Right lobe of liver (tissue), 6 donors: ENCODE data around the gene ARNT2. TPM values are rescaled to one million over a fixed set of nuclear protein-coding genes. Genes with fewer than 3 reads are reported as not detected.
A peak's percentile ranks its signal among the peaks of the same experiment; 100 is the strongest.

Experiments
- ATAC-seq, 4 donors: fragments of 200-7000 bp; cut with Tn5 transposase; one replicate each; pipeline ENCODE4 v1.9.1; 2020; ENCODE audit warnings: mild to moderate bottlenecking in 4 of 4, moderate library complexity in 4 of 4
- DNase-seq, 3 donors: peaks; one replicate each; pipeline ENCODE4 v3.0.0-alpha.2; 2020
- H3K27ac ChIP-seq, 3 donors: fragments of 200-600 bp; one replicate each; pipeline ENCODE4 v1.8.0; 2022
- H3K27me3 ChIP-seq, 2 donors: fragments of 200-600 bp; one replicate each; pipeline ENCODE4 v1.8.0; 2022
- H3K36me3 ChIP-seq, 4 donors: fragments of 200-600 bp; sonication (generic) in 1 of 4; one replicate each; pipeline versions ENCODE4 v1.5.1 to v1.8.0; 2017 to 2022; ENCODE audit warnings: control low read depth in 1 of 4
- H3K4me1 ChIP-seq, 4 donors: fragments of 200-600 bp; sonication (generic) in 1 of 4; one replicate each; pipeline versions ENCODE4 v1.5.1 to v1.8.0; 2017 to 2022; ENCODE audit warnings: control low read depth in 1 of 4
- H3K4me3 ChIP-seq, 3 donors: fragments of 200-600 bp; one replicate each; pipeline ENCODE4 v1.8.0; 2022
- H3K9me3 ChIP-seq, 4 donors: fragments of 200-600 bp; sonication (generic) in 1 of 4; one replicate each; pipeline versions ENCODE4 v1.5.1 to v1.8.0; 2017 to 2022; ENCODE audit warnings: control low read depth in 1 of 4
- POLR2A ChIP-seq: fragments of 450-650 bp; IDR thresholded peaks from one replicate; pipeline ENCODE4 v1.6.1; 2017; ENCODE audit warnings: antibody characterized with exemption, mild to moderate bottlenecking
- WGBS: methylation state at CpG from one replicate; pipeline ENCODE4 v1.1.6; 2018; ENCODE audit warnings: low coverage, low lambda C conversion rate; ENCODE audit not compliant: insufficient coverage; ENCODE audit errors: missing lambda C conversion rate; 5-methylcytosine and 5-hydroxymethylcytosine counted together
- intact Hi-C, 2 donors: fragments of 100-400 bp; cut with DNase I; formaldehyde crosslinking; loops; one replicate each; pipeline versions ENCODE4 v1.11.2 to v1.14.1; 2022
- total RNA-seq, 6 experiments: library from RNA; depleted of rRNA in 2 of 6; stranded (reverse); fragments of >200 nt in 2 of 6; fragmentation: NEBNext Ultra II Directional in 3 of 6; extraction: Animal tissue kit (Norgen Biotek cat#: 25700) in 3 of 6; gene quantifications; one replicate each; pipeline versions ENCODE4 v1.1.0 to v1.2.4, GENCODE V29; 2016 to 2023
- TF ChIP-seq, protein P1 (sequence below), 4 donors: fragments of 200-600 bp in 3 of 4; fragments of 450-650 bp in 1 of 4; IDR thresholded peaks; one replicate each; pipeline versions ENCODE4 v1.5.1 to v1.8.0; 2016 to 2022; ENCODE audit warnings: antibody characterized with exemption in 4 of 4, mild to moderate bottlenecking in 2 of 4
- donor health status: DM: no; HTN: yes; CAD: no.
- donor health status: DM: no; HTN: no; CAD: no.
- donor health status: DM: no; HTN: no; CAD: no.
- donor health status: DM: no; HTN: yes; CAD: no.
- donor health status: DM: no; HTN: yes; CAD: no.

Gene ARNT2
- total RNA-seq, 6 experiments from 2014 or later, result 0.12 to 1.3 (median 0.46) TPM

DNA sequence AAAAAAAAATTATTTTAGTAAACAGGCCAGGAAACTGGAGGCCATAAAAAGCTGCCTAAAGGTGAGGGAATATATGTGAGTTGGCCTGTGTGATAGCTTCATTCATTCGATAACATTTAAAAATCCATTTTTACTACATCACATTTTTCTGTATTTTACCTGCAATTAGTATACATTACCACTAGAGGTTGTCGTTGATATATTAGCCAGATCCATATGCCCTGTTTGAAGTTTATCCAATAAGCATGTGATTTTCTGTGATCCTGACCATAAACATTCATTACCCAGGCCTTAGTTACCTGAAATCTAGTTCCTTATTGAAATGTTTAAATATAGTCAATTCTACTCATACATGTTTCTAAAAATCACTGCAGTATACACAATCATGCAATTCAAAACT is 71.4 kb downstream of the ARNT2 start:
- Histone ChIP-seq H3K4me1 (no peaks in the 10 kb centered on the region), H3K4me3 (no peak overlapping the region), H3K27me3 (no peaks in the 10 kb centered on the region), H3K36me3 (no peaks in the 10 kb centered on the region), H3K27ac (no peak overlapping the region), H3K9me3 (no peaks in the 10 kb centered on the region)
- TF ChIP-seq, protein P1, sequence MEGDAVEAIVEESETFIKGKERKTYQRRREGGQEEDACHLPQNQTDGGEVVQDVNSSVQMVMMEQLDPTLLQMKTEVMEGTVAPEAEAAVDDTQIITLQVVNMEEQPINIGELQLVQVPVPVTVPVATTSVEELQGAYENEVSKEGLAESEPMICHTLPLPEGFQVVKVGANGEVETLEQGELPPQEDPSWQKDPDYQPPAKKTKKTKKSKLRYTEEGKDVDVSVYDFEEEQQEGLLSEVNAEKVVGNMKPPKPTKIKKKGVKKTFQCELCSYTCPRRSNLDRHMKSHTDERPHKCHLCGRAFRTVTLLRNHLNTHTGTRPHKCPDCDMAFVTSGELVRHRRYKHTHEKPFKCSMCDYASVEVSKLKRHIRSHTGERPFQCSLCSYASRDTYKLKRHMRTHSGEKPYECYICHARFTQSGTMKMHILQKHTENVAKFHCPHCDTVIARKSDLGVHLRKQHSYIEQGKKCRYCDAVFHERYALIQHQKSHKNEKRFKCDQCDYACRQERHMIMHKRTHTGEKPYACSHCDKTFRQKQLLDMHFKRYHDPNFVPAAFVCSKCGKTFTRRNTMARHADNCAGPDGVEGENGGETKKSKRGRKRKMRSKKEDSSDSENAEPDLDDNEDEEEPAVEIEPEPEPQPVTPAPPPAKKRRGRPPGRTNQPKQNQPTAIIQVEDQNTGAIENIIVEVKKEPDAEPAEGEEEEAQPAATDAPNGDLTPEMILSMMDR (IDR thresholded peaks at IDR 0.05), result peak in 1 of 4 donors; percentile 15
- TF ChIP-seq POLR2A, result no peak
- DNase-seq (no peak), ATAC-seq (no peak)
- intact Hi-C loops, result no loop called here
- 62% methylated on average over 2 of the region's 2 CpGs for WGBS

DNA sequence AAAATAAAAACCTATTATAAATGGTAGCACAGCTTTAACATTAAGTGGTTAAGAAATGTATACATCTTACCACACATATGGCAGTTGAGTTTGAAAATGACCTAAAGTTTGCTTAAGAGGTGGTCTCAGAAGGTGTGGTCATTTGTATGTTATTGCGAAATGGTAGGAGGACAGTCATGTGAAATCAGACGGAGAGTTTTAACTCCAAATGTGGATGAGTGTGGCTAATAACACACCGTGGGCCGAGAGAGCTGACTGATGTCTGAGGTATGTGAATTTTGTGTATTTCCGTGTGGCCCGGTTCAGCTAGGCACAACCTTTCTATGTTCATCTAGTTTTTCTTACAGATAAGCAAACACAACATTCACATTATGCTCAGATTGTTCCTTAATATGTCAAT is 71.9 kb downstream of the ARNT2 start:
- TF ChIP-seq, protein P1 (IDR thresholded peaks at IDR 0.05), result no peak
- no peak for TF ChIP-seq POLR2A
- intact Hi-C loops, result no loop called here
- no peaks in the 10 kb centered on the region for H3K27me3 ChIP-seq
- H3K4me3 ChIP-seq, result no peak overlapping the region
- 70% methylated on average over 4 of the region's 6 CpGs for WGBS
- DNase-seq, result no peak
- no peak overlapping the region for H3K27ac ChIP-seq
- no peaks in the 10 kb centered on the region for H3K9me3 ChIP-seq
- no peaks in the 10 kb centered on the region for H3K36me3 ChIP-seq
- no peaks in the 10 kb centered on the region for H3K4me1 ChIP-seq
- no peak for ATAC-seq

DNA sequence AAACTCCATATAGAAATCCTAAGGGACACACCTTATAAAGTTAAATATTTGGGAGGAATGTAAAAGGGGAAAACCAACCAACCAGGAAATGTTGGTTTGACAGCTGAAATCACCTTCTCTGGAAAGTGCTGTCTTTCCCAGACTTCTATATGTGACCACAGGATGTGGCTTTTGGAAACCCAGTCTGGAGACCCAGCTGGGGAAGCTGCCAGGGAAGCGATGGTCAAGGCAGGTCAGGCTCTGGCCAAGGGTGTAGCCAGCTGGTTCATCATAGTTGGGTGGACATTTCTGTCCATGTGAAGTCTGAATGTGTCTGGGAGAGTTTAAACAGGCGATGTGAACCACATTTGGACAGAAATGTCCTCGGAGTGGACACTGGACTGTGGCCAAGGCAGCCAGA is 73.9 kb downstream of the ARNT2 start:
- Histone ChIP-seq H3K36me3 (no peaks in the 10 kb centered on the region), H3K27ac (no peak overlapping the region), H3K4me1 (no peaks in the 10 kb centered on the region), H3K9me3 (no peaks in the 10 kb centered on the region), H3K27me3 (no peaks in the 10 kb centered on the region), H3K4me3 (no peak overlapping the region)
- no peak for ATAC-seq
- no peak for DNase-seq
- WGBS, result 76% methylated on average over 2 of the region's 3 CpGs
- TF ChIP-seq POLR2A, result no peak
- TF ChIP-seq, protein P1 (IDR thresholded peaks at IDR 0.05), result no peak
- intact Hi-C loops, result no loop called here

DNA sequence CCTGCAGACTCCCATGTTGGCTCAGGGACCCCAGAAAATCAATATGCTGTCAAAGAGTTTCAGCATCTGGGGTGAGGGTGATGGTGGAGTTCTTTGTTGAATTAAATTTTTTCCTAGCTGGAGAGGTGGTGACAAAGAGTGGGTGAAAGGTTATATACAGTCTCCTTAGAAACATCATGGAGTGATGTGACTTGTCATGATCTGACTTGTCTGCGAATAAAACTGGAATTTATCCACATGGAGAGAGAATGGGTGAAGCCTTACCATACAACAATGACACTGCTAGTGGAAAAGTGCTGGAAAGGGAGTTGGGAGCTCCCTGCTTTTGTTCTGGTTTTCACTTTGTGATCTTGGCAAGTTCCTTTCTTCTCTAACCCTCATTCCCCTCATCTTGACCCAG is 75.0 kb downstream of the ARNT2 start:
- H3K4me1 ChIP-seq, result no peaks in the 10 kb centered on the region
- H3K27me3 ChIP-seq, result no peaks in the 10 kb centered on the region
- no peak overlapping the region for H3K4me3 ChIP-seq
- intact Hi-C loops, result no loop called here
- TF ChIP-seq, protein P1 (IDR thresholded peaks at IDR 0.05), result no peak
- TF ChIP-seq POLR2A, result no peak
- no peaks in the 10 kb centered on the region for H3K36me3 ChIP-seq
- no peaks in the 10 kb centered on the region for H3K9me3 ChIP-seq
- DNase-seq, result no peak
- WGBS, result 86% methylated on average over 1 of the region's 1 CpG
- no peak for ATAC-seq
- no peak overlapping the region for H3K27ac ChIP-seq
